Heart right ventricle (tissue), 16 donors: ENCODE data around the gene MROH9. TPM values are rescaled to one million over a fixed set of nuclear protein-coding genes. Genes with fewer than 3 reads are reported as not detected.
A peak's percentile ranks its signal among the peaks of the same experiment; 100 is the strongest.
"Not testable (repeated sequence)": the region's sequence is repeated elsewhere in the genome, so short reads cannot be mapped to it uniquely, and the experiment has no call there.

Experiments used
- ATAC-seq, 8 donors: fragments of 200-7000 bp; cut with Tn5 transposase; one replicate each; pipeline ENCODE4 v1.9.1; 2020; ENCODE audit warnings: mild to moderate bottlenecking in 8 of 8, moderate library complexity in 8 of 8, moderate number of reproducible peaks in 1 of 8
- DNase-seq, 2 donors: peaks; one replicate each; pipeline ENCODE4 v3.0.0-alpha.2; 2020
- H3K27ac ChIP-seq, 10 donors: fragments of 200-600 bp; sonication (generic) in 2 of 10; one replicate each; pipeline versions ENCODE4 v1.5.0 to v1.8.0; 2020 to 2022; ENCODE audit warnings: mild to moderate bottlenecking in 3 of 10
- H3K27me3 ChIP-seq, 7 donors: fragments of 200-600 bp; one replicate each; pipeline ENCODE4 v1.8.0; 2021 to 2022; ENCODE audit warnings: mild to moderate bottlenecking in 2 of 7
- H3K36me3 ChIP-seq, 9 donors: fragments of 200-600 bp; sonication (generic) in 1 of 9; one replicate each; pipeline versions ENCODE4 v1.5.0 to v1.8.0; 2020 to 2022; ENCODE audit warnings: mild to moderate bottlenecking in 2 of 9
- H3K4me1 ChIP-seq, 9 donors: fragments of 200-600 bp; sonication (generic) in 1 of 9; one replicate each; pipeline versions ENCODE4 v1.5.0 to v1.8.0; 2020 to 2022; ENCODE audit warnings: mild to moderate bottlenecking in 4 of 9
- H3K4me3 ChIP-seq, 10 donors: fragments of 200-600 bp; sonication (generic) in 2 of 10; one replicate each; pipeline versions ENCODE4 v1.5.0 to v1.8.0; 2020 to 2022; ENCODE audit warnings: mild to moderate bottlenecking in 7 of 10, moderate library complexity in 2 of 10
- H3K9me3 ChIP-seq, 11 donors: fragments of 200-600 bp in 10 of 11; sonication (generic) in 2 of 11; one replicate each; pipeline versions ENCODE4 v1.5.0 to v1.8.0; 2013 to 2022; ENCODE audit warnings: mild to moderate bottlenecking in 2 of 11, control low read depth in 1 of 11, moderate library complexity in 1 of 11
- WGBS, 2 donors: extraction: QIAGEN DNeasy Blood & Tissue Kit; methylation state at CpG; one replicate each; pipeline ENCODE4 v1.1.7; 2013; ENCODE audit warnings: inconsistent platforms in 1 of 2; 5-methylcytosine and 5-hydroxymethylcytosine counted together
- intact Hi-C, 10 donors: fragments of 100-400 bp; cut with DNase I; formaldehyde crosslinking; loops; one replicate each; pipeline versions ENCODE4 v1.11.1 to v1.14.2; 2022
- polyA plus RNA-seq, 2 donors: library from polyadenylated mRNA; stranded (reverse); fragments of 200-250 nt; gene quantifications; one replicate each; pipeline ENCODE4 v1.2.3, GENCODE V29; 2013
- total RNA-seq, 10 donors: library from RNA; stranded (reverse); fragmentation: NEBNext Ultra II Directional in 3 of 10; extraction: Animal tissue kit (Norgen Biotek cat#: 25700) in 3 of 10; gene quantifications; one replicate each; pipeline versions ENCODE4 v1.2.1 to v1.2.4, GENCODE V29; 2021 to 2023
- TF ChIP-seq, protein P1 (sequence below), 9 donors: fragments of 200-600 bp; sonication (generic) in 2 of 9; IDR thresholded peaks; one replicate each; pipeline versions ENCODE4 v1.5.0 to v1.8.0; 2021 to 2022; ENCODE audit warnings: antibody characterized with exemption in 9 of 9, mild to moderate bottlenecking in 5 of 9, moderate library complexity in 1 of 9
- donor health status: Arrhythmogenic right ventricular cardiomyopathy.
- donor health status: ischemic (EF 13 %, LVEDD 7.1; RV severe dilation, severe dysfunction).
- donor health status: healthy with polysubstance abuse.
- donor health status: DM: no; HTN: yes; CAD: no.
- donor health status: DM: no; HTN: no; CAD: no.
- donor health status: ischemic (EF 25% LVEDD 6.9; RV normal size, moderate dysfunction).
- donor health status: ischemic (EF 25% LVEDD 5.7; RV mildly dilated, moderate dysfunction).
- donor health status: healthy.
- donor health status: DM: yes; HTN: yes; CAD: no.
- donor health status: Ischemic cardiomyopathy.
- donor health status: ischemic (EF 35%, LVEDD 5.7; RV mildly dilated, moderate dysfunction).
- donor health status: nonischemic (EF 11% LVEDD 7.7; RV severe dilation, severe dysfunction).
- donor health status: DM: yes; HTN: yes; CAD: no.
- donor health status: PGD.
- donor health status: ischemic (EF 29% LVEDD 5.4; RV normal size, mild dysfunction).
- donor health status: nonischemic (EF 23%, LVEDD 6.1; RV moderate dilation, normal function).

Gene MROH9
- total and polyA plus RNA-seq, 12 donors, result not detected

DNA sequence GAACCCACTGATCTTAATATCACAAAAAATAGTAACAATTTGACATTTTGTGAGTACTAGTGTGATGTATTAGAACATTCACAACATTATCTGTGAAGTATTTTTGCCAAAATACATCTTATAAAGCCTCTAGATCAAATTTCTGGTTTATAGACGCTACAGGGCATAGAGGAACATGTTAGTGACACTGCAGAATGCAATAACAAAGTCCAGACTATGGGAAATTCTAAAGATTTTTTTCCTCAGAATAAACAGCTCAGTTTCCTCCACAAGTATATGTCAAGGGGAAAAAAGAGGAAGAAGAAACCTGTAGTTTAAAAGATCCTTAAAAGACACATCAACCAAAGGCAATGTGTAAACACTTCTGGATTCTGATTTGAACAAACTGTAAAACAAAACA is 26.4 kb upstream of the MROH9 start:
- no peak for DNase-seq
- 62 to 78% methylated on average over 1 of the region's 1 CpG for WGBS, 2 donors
- TF ChIP-seq, protein P1, sequence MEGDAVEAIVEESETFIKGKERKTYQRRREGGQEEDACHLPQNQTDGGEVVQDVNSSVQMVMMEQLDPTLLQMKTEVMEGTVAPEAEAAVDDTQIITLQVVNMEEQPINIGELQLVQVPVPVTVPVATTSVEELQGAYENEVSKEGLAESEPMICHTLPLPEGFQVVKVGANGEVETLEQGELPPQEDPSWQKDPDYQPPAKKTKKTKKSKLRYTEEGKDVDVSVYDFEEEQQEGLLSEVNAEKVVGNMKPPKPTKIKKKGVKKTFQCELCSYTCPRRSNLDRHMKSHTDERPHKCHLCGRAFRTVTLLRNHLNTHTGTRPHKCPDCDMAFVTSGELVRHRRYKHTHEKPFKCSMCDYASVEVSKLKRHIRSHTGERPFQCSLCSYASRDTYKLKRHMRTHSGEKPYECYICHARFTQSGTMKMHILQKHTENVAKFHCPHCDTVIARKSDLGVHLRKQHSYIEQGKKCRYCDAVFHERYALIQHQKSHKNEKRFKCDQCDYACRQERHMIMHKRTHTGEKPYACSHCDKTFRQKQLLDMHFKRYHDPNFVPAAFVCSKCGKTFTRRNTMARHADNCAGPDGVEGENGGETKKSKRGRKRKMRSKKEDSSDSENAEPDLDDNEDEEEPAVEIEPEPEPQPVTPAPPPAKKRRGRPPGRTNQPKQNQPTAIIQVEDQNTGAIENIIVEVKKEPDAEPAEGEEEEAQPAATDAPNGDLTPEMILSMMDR (IDR thresholded peaks at IDR 0.05), result no peak
- ATAC-seq, result no peak
- Histone ChIP-seq H3K4me1 (no peaks in the 10 kb centered on the region), H3K9me3 (no peaks in the 10 kb centered on the region), H3K4me3 (no peak overlapping the region), H3K27ac (no peak overlapping the region), H3K27me3 (no peaks in the 10 kb centered on the region), H3K36me3 (no peaks in the 10 kb centered on the region)
- intact Hi-C loops, result no loop called here

GRCh38 chr1:170910273-170910672 is 25.1 kb upstream of the MROH9 start:
- TF ChIP-seq, protein P1 (IDR thresholded peaks at IDR 0.05), result no peak
- Histone ChIP-seq H3K36me3 (no peaks in the 10 kb centered on the region), H3K27ac (peak overlapping the region in 1 of 10 donors; percentile 51), H3K4me1 (no peaks in the 10 kb centered on the region), H3K27me3 (no peaks in the 10 kb centered on the region), H3K4me3 (no peak overlapping the region), H3K9me3 (no peaks in the 10 kb centered on the region)
- ATAC-seq, result no peak
- DNase-seq, result no peak
- intact Hi-C loops, result no loop called here

DNA sequence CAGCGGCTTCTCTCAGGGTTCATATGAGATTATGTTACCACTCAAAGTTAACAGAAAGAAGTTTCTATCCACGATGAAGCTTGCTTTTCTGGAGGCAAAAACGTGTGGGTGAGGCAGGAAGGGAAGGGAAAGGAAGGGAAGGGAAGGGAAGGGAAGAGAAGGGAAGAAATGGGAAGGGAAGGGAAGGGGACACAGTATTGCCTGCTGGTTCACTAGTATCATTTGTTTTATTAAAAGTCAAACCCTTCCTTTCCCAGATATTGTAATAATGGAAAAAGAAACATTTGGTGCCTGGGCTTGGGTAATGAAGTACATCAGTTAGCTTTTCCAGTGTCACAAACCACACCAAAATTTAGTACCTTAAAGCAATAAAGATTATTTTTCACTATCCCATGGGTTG is 18.0 kb upstream of the MROH9 start:
- peaks cover 0 to 36% (median 22%) of the 10 kb centered on the region in 11 donors for H3K9me3 ChIP-seq
- intact Hi-C loops, result no loop called here
- DNase-seq, result no peak
- no peak overlapping the region for H3K4me3 ChIP-seq
- H3K36me3 ChIP-seq, result no peaks in the 10 kb centered on the region
- WGBS, 2 donors, result 58 to 59% methylated on average over 3 of the region's 3 CpGs
- no peaks in the 10 kb centered on the region for H3K27me3 ChIP-seq
- ATAC-seq, result no peak
- H3K4me1 ChIP-seq, result no peaks in the 10 kb centered on the region
- no peak overlapping the region for H3K27ac ChIP-seq
- TF ChIP-seq, protein P1 (IDR thresholded peaks at IDR 0.05), result no peak

DNA sequence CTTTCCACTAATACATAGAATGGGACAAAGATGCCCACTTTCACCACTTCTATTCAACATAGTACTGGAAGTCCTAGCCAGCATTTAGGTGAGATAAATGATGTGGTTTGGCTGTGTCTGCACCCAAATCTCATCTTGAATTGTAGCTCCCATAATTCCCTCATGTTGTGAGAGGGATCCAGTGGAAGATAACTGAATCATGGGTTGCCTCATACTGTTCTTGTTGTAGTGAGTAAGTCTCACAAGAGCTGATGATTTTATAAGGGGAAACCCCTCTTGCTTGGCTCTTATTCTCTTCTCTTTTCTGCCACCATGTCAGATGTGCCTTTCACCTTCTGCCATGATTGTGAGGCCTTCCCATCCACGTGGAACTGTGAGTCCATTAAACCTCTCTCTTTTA is 10.7 kb upstream of the MROH9 start:
- ATAC-seq, H3K36me3 ChIP-seq, H3K27me3 ChIP-seq, H3K4me3 ChIP-seq, DNase-seq, H3K27ac ChIP-seq: not testable (repeated sequence)
- Histone ChIP-seq H3K4me1 (peaks cover 0 to 14% (median 4%) of the 10 kb centered on the region in 9 donors), H3K9me3 (peaks cover 0 to 31% (median 22%) of the 10 kb centered on the region in 11 donors)
- intact Hi-C loops, result loop anchor here in 1 of 10 donors (10.0 kb wide), 1 partner anchor 1000 kb away; no protein-coding TSS in a partner anchor
- WGBS, 2 donors, result 60 to 69% methylated on average over 1 of the region's 1 CpG

DNA sequence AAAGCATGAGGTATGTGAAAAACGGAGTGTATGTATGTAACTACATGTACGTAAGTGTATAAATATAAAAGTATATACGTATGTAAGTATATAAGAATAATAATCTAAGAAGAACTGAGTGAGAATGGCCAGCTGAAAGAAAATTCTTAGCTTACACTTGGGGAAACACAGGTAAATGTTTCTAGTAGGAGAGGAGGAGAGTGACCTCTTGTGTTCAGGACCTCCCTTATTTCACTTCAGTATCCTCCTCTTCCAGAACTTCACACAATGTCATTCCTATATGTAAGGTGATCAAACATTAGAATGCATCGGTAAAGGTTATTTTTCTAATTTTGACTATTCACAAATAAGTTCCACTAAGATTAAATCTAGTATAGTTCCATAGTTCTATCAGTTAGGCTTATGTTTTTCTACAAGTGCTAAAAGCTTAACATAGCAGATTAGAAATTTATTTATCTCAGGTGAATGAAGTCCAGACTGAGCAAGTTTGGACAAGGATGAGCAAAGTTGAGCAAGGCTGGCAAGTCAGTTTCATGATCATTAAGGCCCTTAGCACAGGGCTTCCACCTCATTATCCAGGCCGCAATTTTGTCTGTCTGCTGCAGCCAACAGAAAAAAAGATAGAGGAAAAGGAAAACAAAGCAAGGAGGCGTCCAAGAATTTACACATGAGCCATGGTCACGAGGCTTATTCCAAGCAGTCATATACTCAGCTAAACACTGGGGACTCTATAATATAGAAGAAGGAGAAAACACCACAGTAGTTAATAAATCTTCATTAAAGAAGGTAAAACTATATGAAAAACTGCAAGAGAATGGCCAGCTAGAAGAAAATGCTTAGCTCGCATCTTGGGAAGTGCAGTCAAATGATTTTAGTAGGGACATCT is 7.1 kb upstream of the MROH9 start:
- 73 to 75% methylated on average over 8 of the region's 8 CpGs for WGBS, 2 donors
- TF ChIP-seq, protein P1 (IDR thresholded peaks at IDR 0.05), result no peak

More for the DNA sequence above, 7.1 kb upstream of the MROH9 start:
- intact Hi-C loops, result loop anchor here in 1 of 10 donors (10.0 kb wide), 1 partner anchor 1003 kb away; no protein-coding TSS in a partner anchor
- Histone ChIP-seq H3K27me3 (no peaks in the 10 kb centered on the region), H3K9me3 (no peaks in the 10 kb centered on the region), H3K27ac (peak overlapping the region in 2 of 10 donors; percentile 38 to 55), H3K36me3 (no peaks in the 10 kb centered on the region), H3K4me3 (no peak overlapping the region), H3K4me1 (peaks cover 0 to 17% (median 7%) of the 10 kb centered on the region in 9 donors)
- ATAC-seq (no peak), DNase-seq (no peak)
